HG03439 (cell line): ENCODE data around the gene MYO9B.
A peak's percentile ranks its signal among the peaks of the same experiment; 100 is the strongest.

Source experiments
- ATAC-seq: cut with Tn5 transposase; IDR thresholded peaks from one replicate; pipeline ENCODE4 v1.9.1; 2021; ENCODE audit warnings: mild to moderate bottlenecking, moderate library complexity; ENCODE audit not compliant: unreplicated experiment

MYO9B gene

GRCh38 chr19:17235300-17235970, 159.9 kb downstream of the MYO9B start:
- peak; percentile 60 for ATAC-seq

GRCh38 chr19:17235971-17236777, 160.6 kb downstream of the MYO9B start:
- ATAC-seq: no peak

- no peak for ATAC-seq
Observed at GRCh38 chr19:17236811-17237543, 161.4 kb downstream of the MYO9B start.

- ATAC-seq: no peak
Observed at GRCh38 chr19:17237747-17238706, 162.4 kb downstream of the MYO9B start.

GRCh38 chr19:17240062-17240752, 164.6 kb downstream of the MYO9B start:
- ATAC-seq: no peak

GRCh38 chr19:17240826-17241399, 165.3 kb downstream of the MYO9B start:
- no peak for ATAC-seq

GRCh38 chr19:17242431-17243208, 167.0 kb downstream of the MYO9B start:
- no peak for ATAC-seq

- ATAC-seq: no peak
Observed at GRCh38 chr19:17243211-17243829, 167.7 kb downstream of the MYO9B start.

- ATAC-seq: no peak
Observed at GRCh38 chr19:17243830-17244617, 168.4 kb downstream of the MYO9B start.

GRCh38 chr19:17244618-17245534, 169.3 kb downstream of the MYO9B start:
- ATAC-seq: no peak

GRCh38 chr19:17245535-17245984, 170.0 kb downstream of the MYO9B start, which contains the start of gene NR2F6:
Gene NR2F6 (minus strand): TSS chr19:17245919. CDS start chr19:17245220, 699 bp downstream.
- no peak for ATAC-seq

GRCh38 chr19:17246681-17247425, 171.3 kb downstream of the MYO9B start:
- no peak for ATAC-seq

GRCh38 chr19:17248011-17248776, 172.6 kb downstream of the MYO9B start:
- ATAC-seq: no peak

- ATAC-seq: no peak
Observed at GRCh38 chr19:17249887-17250548, 174.4 kb downstream of the MYO9B start.
